GM19324 (cell line): ENCODE results near the gene ATF6.

Source experiments
- ATAC-seq: cut with Tn5 transposase; IDR thresholded peaks from one replicate; pipeline ENCODE4 v1.9.1; 2021; ENCODE audit warnings: mild to moderate bottlenecking, moderate library complexity; ENCODE audit not compliant: unreplicated experiment, low FRiP score

Gene ATF6

DNA sequence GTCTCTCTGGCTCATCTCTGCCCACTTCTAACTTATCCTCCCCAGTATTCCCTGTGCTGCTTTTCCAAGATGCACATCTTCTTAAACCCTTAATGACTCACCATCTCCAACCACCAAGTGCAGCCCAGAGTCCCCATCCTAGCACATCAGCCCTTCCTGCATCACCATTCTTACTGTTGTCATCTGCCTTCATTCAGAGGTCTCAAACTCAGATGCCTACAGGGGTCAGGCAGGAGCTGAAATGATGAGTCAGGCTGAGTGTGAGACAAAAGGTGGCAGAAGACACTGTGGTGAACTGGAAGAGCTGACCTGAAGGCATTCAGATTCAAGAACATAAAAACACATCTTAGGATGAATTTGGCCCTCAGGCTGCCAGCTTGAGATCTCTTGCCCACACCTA, 223.0 kb downstream of the ATF6 start:
- ATAC-seq = no peak

DNA sequence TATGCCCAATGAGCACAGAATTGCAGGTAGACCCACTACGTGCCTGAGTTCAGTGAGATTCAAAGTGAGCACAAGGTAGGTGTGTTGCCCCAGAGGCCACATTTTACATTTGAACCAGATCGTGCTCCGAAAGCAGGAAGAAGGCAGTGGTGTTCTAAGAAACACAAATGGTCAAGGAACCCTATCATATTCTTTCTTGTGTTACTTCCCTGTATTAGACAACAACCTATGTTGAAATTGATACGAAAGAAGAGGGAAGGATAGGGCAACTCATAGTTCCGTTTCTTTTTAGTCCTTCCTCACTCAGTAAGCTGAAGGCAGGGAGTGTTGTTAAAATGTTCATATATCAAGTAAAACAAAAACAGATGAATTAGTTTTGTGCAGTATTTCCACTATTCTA, 223.7 kb downstream of the ATF6 start:
- no peak for ATAC-seq

DNA sequence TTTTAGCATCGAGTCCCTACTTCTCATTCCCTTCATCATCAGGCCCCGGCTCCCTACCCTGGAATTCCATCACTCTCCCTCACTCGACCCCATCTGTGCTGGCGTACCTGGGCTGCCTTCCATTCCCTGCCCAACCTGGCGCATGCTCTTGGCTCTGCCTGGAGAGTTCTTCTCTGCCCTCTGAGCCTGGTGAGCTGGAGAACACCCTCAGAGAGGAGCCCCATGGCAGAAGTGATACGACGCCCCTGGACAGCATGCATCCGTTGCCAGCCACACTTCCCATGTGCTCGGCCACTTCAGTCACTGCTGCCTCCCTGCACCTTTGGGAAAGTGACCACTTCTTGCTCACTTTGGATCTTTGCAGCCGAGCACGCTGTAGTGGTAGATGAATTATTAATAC, 227.5 kb downstream of the ATF6 start:
- no peak for ATAC-seq

DNA sequence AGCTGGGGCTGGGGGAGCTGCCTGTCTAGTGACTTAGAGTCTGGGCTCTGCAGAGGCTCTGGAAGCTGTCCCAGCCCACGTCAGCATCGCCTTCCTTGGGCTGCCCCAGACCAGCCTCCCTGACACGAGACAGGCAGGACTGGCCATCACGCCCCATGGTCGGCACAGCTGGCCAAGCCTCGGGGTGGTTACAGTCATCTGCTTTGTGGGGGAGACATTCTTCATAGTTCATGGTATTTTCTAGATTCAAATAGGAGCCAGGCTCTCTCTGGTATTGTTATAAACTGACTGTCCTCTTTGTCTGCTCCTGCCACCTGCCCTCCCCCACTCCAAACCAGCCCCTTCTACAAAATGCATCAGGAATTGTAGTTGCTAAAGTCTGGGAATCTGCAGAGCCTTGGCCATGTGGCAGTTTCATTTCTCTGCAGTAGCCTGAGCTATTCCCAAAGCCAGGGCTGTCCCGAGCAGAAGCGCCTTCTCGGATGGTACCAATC, 228.1 kb downstream of the ATF6 start:
- ATAC-seq = no peak

DNA sequence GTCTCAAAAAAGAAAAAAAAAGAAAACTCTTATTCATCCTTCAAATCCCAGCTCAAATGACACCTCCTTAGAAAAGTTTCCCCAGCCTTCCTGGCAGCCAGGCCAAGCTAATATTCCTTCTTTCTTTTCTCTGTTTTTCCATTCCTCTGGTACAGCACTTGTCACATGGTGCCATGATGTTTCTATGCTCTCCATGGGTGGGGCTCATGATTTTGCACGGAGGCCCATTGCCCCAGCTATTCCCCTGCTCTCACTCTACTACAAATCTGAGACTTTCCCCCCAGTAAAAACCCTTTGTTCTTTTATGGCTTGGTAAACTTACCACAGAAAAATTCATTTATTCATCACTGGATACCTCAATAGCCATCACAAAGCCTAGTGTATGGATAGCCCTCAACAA, 231.0 kb downstream of the ATF6 start:
- ATAC-seq = no peak

DNA sequence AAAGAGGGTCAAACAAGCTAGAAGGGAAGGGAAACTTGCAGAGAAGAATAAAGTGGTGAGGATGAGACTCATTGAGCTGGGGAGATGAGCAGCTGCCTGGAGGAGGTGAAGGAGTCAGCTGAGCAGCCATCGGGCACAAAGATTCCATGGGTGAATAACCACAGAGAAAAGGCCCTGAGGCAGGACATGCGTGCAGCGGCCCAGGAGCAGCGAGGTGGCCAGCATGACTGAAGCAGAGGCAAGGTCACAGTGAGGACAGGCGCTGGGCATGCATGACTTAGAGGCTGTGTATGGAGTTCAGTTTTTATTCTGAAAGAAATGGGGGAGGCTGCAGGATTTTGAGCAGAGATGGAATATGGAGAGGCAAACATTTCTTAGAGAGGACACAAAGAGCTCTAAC, 232.7 kb downstream of the ATF6 start:
- no peak for ATAC-seq

DNA sequence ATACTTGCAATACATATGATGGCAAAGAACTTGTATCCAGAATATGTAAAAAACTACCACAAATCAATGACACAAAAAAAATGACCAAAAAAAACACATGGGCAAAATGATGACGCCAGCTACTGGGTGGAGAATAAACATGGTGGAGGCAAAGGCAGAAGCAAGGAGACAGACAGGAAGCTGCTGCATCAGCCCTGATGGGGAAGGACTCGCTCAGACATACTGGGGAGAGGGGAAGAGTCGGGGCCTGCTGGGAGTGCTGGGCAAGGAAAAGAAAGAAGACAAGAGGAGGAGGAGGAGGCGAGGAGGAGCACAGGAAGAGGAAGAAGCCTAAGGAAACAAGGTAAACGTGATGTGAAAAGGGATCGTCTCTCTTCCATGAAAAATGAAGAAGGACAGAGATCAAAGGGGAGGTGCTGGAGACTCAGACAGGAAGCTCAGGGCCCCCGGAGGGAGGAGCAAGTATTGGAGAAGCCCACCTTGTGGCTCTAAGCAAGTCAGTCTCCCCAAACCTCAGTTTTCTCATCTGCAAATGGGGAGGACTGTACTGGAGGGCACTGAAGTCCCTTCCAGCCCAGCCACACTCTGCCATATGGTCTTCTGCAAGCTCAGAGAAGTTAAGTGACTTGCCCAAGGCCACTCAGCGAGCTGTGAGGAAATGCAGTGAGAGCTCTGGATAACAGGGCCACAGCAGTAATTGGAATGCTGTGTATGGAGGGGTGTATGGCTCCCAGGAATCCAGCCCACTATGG, 233.4 kb downstream of the ATF6 start:
- ATAC-seq = no peak

DNA sequence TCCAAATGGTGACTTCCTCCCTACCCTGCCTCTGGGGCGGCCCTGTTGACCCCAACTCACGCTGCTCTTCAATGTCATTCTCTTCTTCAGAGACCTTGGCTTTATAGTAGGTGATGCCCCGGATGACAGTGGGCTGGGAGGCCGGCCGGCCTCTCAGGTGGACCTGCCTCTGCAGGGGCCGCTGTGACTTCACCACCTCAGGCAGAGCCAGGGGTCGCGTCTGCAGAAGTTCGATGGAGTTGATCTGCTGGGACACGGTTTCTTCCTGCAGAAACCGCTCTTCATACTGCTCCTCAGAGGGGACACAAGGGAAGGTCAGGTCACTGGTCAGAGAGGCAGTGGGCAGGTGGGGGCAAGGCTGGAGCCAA, 233.9 kb downstream of the ATF6 start:
- no peak for ATAC-seq

DNA sequence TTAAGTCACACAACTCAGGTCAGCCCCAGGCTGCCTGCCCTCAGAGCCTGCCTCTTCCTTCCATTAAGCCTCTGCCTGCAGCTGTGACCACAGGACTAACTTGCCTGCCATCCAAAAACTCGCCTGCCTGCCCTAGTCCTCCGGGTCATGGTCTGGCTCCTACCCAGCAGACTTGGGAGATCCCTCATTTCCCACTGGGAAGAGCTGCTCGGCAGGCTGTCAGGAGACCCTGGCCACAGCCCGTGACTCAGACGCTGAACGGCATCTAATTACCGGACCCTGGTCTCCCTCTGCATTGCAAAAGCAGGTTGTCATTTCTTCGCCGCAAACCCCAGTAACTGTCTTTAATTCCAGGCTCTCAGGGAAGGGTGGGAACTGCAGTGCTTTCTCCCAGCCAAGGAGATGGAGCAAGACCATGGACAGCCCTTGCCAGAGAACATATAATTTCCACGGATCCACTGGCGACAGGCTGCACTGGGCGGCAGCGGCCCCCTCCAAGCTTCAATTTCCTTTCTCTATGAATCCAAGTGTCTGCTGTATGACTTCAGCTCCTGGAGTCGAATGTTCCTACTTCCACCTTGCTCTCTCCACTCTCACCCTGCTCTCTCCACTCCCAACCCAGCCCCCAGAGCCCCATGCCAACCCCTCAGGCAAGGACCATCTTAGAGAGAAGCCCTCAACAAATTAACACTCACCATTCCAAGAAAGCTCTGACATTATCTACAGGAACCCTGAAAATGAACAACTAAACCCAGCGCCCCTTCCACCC, 237.1 kb downstream of the ATF6 start:
- ATAC-seq = no peak

DNA sequence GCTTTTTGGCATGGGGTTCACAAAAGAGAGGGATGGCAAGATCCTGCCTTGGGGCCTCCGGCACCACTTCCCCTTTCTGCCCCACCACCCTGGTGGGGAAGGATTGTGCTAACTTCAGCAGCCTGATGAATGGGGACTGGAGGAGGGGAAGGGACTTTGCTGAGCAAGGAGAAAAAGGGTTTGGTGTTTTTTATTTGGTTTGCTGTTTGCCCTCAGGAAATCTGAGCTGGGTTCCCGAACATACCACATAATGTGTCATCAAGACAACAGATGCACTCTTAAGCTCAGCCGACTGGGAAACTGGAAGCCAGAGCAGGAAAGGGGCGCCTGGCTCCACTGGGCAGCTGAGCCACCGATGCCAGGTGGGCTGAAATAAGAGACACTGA, 237.7 kb downstream of the ATF6 start:
- no peak for ATAC-seq

DNA sequence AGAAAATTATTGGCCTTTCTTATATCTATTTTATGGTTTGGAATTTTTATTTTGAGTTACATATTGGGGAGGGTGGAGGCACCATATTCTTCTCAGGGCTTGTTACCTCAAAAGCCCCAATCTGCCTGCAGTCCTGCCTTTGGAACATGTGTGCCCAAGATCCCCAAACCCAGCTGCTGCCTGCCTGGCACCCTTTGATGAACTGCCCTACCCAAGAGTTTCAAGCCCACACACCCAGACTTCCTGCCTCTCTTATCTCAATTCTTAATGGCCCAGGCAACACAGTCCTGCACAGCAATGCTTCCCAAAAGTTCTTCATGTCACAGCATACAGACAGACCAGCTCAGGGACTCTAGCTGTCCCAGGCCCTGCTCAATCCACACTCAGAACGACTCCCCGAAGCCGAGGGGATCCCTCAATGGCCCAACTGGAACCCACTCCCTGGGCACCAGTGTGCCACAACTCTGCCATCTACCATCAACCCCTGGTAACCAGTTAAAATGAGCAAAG, 238.4 kb downstream of the ATF6 start:
- ATAC-seq = no peak

DNA sequence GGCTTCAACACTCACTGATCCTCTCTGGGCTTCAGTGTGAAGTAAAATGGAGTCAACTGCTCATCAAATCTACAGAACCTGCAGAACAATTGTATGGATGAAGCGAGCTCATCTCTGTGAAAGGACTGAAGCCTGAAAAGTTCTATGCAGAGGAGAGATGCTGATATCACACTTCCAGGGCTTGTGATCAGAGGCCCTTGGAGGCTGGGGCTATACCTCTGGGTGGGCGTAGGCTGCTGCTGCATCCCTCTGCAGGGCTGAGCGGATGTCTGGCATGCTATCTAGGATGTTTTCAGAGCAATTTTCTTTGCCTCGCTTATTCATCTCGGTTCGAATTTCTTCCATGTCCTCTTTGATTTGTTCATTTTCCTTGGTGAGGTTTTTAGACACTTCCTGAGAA, 240.0 kb downstream of the ATF6 start:
- no peak for ATAC-seq

DNA sequence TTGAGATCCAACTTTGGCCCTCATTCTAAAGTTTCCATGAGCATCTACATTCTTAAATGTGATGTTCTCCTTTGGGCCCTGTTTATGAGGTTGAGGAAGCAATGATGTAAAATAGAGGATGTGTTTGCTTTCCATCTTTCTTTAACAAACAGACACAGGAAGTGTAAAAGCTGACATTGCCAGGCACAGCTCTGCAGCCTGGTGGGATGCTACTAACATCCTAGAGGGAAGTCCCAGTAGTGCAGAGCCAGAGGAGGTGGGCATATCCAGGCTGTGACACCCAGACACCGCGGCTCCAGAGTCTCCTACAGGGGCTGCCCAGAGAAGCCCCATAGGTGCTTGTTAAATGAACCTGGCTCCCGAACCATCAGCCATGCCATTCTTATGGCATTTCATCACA, 241.3 kb downstream of the ATF6 start:
- no peak for ATAC-seq

DNA sequence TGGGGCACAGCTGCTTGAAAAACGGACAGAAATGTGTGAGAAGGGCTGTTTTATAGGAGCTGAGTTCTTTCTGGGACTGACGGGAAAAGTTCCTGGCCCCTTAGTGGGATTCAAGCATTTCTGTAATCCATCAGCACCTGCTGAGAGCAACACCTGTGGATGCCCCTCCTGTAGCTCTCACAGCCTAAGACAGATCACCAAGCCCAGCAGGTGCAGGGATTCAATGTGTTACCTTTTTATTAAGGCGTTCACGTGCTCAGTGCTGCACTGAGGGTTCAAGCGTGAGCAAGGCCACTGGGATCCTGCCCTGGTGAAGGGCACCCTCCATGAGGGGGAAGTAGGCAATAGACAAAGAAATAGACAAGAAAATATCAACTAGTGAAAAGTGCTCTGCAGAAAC, 242.7 kb downstream of the ATF6 start:
- ATAC-seq = no peak

DNA sequence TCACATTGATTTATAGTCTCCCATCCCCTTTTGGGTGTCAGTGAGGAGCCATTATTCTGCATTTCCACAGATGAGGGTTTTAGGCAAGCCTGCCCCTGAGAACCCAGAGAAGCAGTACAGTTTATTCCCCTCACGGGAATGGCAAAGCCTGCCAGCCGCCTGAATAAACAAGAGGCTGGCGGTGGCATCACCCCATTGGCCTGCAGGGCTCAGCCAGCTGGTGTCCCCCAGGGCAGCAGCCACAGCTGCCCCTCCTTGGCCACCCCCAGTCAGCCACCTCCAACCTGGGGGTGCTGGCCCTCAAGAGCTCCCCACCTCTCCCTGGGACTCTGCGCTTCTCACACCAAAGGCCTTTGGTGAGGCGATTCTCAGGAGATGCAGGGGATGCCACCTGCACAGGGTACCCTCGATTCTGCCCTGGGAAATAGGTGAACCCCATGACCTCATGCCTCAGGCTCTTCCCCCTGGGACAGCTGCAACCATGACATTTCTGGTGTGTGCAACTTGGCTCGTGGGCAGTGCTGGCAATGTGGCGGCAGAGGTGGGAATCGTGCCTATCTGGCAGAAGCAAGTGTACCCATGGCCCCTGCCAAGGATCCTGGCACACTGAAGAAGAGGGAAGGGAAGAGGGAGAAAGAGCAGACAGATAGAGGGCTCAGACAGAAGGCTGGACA, 243.5 kb downstream of the ATF6 start:
- ATAC-seq = no peak

DNA sequence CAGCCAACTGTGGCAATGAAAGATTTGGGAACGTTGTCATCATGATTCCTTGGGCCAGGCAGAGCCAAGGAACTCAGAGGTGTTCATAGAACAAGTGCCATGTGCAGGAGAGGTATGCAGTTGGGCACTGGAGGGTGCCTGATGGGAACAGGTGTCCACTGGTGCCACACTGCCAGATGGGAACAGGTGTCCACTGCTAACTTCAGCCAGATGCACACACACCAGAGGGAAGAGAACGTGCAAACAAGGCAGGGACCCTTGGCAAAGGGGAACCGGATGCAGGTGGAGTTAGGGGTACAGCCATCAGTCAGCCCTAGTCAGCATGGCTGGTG, 244.0 kb downstream of the ATF6 start:
- no peak for ATAC-seq

DNA sequence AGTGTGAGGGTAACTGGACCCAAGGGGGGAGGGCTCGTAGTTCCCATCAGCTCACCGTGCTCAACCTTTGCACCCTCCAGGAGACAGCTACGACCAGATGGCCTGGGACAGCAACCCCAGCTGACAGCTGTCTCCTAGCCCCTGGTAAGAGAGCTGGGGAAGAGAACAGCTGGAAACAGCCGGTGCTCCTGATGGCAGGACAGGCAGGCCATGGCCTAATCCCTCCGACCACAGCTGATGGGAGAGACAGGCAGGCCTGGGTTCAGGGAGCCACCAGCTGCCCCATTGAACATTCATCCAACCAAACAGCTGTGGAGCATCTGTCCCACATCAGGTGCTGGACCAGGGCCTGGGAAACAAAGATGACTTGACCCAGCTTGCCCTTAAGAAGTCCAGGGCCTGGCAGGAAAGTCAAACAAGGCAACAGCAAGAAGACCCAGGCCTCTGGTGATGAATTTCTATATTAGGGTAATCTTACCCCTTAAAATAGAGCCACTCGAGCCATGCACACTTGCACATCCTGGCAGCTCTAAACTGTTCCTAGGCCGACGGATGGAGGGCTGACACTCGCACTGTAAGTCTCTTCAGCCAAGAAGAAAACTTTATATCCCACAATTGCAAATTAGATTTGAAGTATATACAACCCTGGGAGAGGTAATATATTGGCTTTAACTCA, 245.4 kb downstream of the ATF6 start:
- ATAC-seq = no peak

DNA sequence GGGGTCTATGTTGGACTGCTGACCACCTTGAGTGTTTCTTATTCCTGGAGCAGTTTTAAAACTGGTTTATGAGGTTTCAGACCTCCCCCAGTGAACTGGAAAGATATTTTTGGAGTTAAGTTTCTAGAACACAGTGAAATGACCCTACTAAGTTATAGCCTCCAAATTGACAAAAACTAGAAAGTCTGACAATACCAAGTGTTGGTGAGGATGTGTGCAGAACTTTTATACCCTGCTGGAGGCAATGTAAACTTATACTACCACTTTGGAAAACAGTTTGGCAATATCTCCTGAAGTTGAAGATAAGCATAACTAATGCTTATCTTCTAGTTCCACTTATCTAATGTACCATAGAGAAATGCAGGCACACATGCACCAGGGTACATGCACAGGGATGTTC, 247.2 kb downstream of the ATF6 start:
- ATAC-seq = no peak
